HEK293 (cell line): ENCODE data around the gene SPINDOC.
"Not testable (repeated sequence)": the region's sequence is repeated elsewhere in the genome, so short reads cannot be mapped to it uniquely, and the experiment has no call there.

Experiments used
- CTCF ChIP-seq: fragments of 450-650 bp; formaldehyde crosslinking; IDR thresholded peaks from 2 replicates; pipeline ENCODE4 v1.5.1; 2016; ENCODE audit warnings: missing biosample characterization, missing genetic modification characterization
- GFI1B ChIP-seq: fragments of 450-650 bp; formaldehyde crosslinking; IDR thresholded peaks from 2 replicates; pipeline ENCODE4 v1.5.1; 2016; ENCODE audit warnings: missing biosample characterization, missing genetic modification characterization
- GLI4 ChIP-seq: fragments of 450-650 bp; formaldehyde crosslinking; IDR thresholded peaks from 2 replicates; pipeline ENCODE4 v1.5.1; 2016; ENCODE audit warnings: missing biosample characterization, missing genetic modification characterization
- KLF8 ChIP-seq: fragments of 450-650 bp; formaldehyde crosslinking; IDR thresholded peaks from 2 replicates; pipeline ENCODE4 v1.5.1; 2016; ENCODE audit warnings: missing biosample characterization, missing genetic modification characterization
- ZBTB10 ChIP-seq: fragments of 450-650 bp; formaldehyde crosslinking; IDR thresholded peaks from 2 replicates; pipeline ENCODE4 v1.5.1; 2016; ENCODE audit warnings: missing biosample characterization, missing genetic modification characterization
- ZBTB7A ChIP-seq: fragments of 450-650 bp; formaldehyde crosslinking; IDR thresholded peaks from 2 replicates; pipeline ENCODE4 v1.5.1; 2016; ENCODE audit warnings: low read depth, missing biosample characterization, missing genetic modification characterization
- ZNF175 ChIP-seq: fragments of 450-650 bp; formaldehyde crosslinking; IDR thresholded peaks from 2 replicates; pipeline ENCODE4 v1.5.1; 2016; ENCODE audit warnings: missing biosample characterization, missing genetic modification characterization
- ZNF514 ChIP-seq: fragments of 450-650 bp; formaldehyde crosslinking; IDR thresholded peaks from 2 replicates; pipeline ENCODE4 v1.5.1; 2016; ENCODE audit warnings: missing biosample characterization, missing genetic modification characterization
- ZNF629 ChIP-seq: fragments of 450-650 bp; formaldehyde crosslinking; IDR thresholded peaks from 2 replicates; pipeline ENCODE4 v1.5.1; 2017; ENCODE audit warnings: missing biosample characterization, missing genetic modification characterization
- ZNF660 ChIP-seq: fragments of 450-650 bp; IDR thresholded peaks from 2 replicates; pipeline ENCODE4 v1.5.1; 2018; ENCODE audit warnings: missing biosample characterization, mild to moderate bottlenecking, missing genetic modification characterization
- ZNF792 ChIP-seq: fragments of 450-650 bp; formaldehyde crosslinking; IDR thresholded peaks from 2 replicates; pipeline ENCODE4 v1.5.1; 2016; ENCODE audit warnings: missing biosample characterization, missing genetic modification characterization

GRCh38 chr11:63863620-63864019, 50.4 kb downstream of the SPINDOC start:
- TF ChIP-seq CTCF (tag by site-specific recombination); ZBTB10 (tag by site-specific recombination); ZNF514; ZNF792; ZBTB7A; GLI4; ZNF175 (tag by site-specific recombination); ZNF629; GFI1B (tag by site-specific recombination); KLF8; ZNF660 (tag by site-specific recombination): not testable (repeated sequence)
